Astrocyte (in vitro differentiated cells and primary cell): ENCODE results near the gene ROR1. TPM values are rescaled to one million over a fixed set of nuclear protein-coding genes. Genes with fewer than 3 reads are reported as not detected.

Experiments used
- DNase-seq: peaks from one replicate; pipeline ENCODE4 v3.0.0-alpha.2; 2010; ENCODE audit warnings: low read depth
- FAIRE-seq: peaks from 2 replicates; lab custom pipeline; 2011; peaks lifted over from hg19 to GRCh38; lab: Jason Lieb, UNC
- H2AFZ ChIP-seq: 2 replicates; pipeline ENCODE4 v1.6.0; 2012; ENCODE audit warnings: low read depth, low read length, inconsistent platforms
- H3K27ac ChIP-seq: 2 replicates; pipeline ENCODE4 v1.5.1; 2011; ENCODE audit warnings: low read depth, low read length, inconsistent platforms
- H3K27me3 ChIP-seq: 2 replicates; pipeline ENCODE4 v1.6.0; 2011; ENCODE audit warnings: low read length, inconsistent platforms; ENCODE audit not compliant: insufficient read depth
- H3K36me3 ChIP-seq: 2 replicates; pipeline ENCODE4 v1.5.1; 2011; ENCODE audit warnings: low read length, inconsistent platforms; ENCODE audit not compliant: insufficient read depth
- H3K4me1 ChIP-seq: 2 replicates; pipeline ENCODE4 v1.5.1; 2011; ENCODE audit warnings: low read length, inconsistent platforms; ENCODE audit not compliant: insufficient read depth
- H3K4me2 ChIP-seq: 2 replicates; pipeline ENCODE4 v1.6.0; 2012; ENCODE audit warnings: low read length, inconsistent platforms
- H3K4me3 ChIP-seq: 2 replicates; pipeline ENCODE4 v1.5.1; 2011; ENCODE audit warnings: low read depth, mild to moderate bottlenecking, low read length, inconsistent platforms; ENCODE audit not compliant: insufficient read depth
- H3K79me2 ChIP-seq: 2 replicates; pipeline ENCODE4 v1.6.0; 2012; ENCODE audit warnings: mild to moderate bottlenecking, low read length, inconsistent platforms; ENCODE audit not compliant: insufficient read depth
- H3K9ac ChIP-seq: 2 replicates; pipeline ENCODE4 v1.6.0; 2012; ENCODE audit warnings: mild to moderate bottlenecking, low read length, inconsistent platforms
- H3K9me3 ChIP-seq: 2 replicates; pipeline ENCODE4 v1.5.1; 2012; ENCODE audit warnings: low read depth, mild to moderate bottlenecking, low read length, inconsistent platforms; ENCODE audit not compliant: insufficient read depth
- H4K20me1 ChIP-seq: 2 replicates; pipeline ENCODE4 v1.6.0; 2012; ENCODE audit warnings: low read length, inconsistent platforms; ENCODE audit not compliant: insufficient read depth
- H3K27ac Mint-ChIP-seq: one replicate; pipeline ENCODE4 v1.8.0; 2021; ENCODE audit warnings: mild to moderate bottlenecking, mixed read lengths; ENCODE audit not compliant: unreplicated experiment
- H3K27me3 Mint-ChIP-seq: one replicate; pipeline ENCODE4 v1.8.0; 2021; ENCODE audit warnings: low read depth, mixed read lengths; ENCODE audit not compliant: unreplicated experiment
- H3K36me3 Mint-ChIP-seq: one replicate; pipeline ENCODE4 v1.8.0; 2021; ENCODE audit warnings: low read depth, mixed read lengths; ENCODE audit not compliant: unreplicated experiment
- H3K4me1 Mint-ChIP-seq: one replicate; pipeline ENCODE4 v1.8.0; 2021; ENCODE audit warnings: low read depth, mixed read lengths; ENCODE audit not compliant: unreplicated experiment
- H3K4me3 Mint-ChIP-seq: one replicate; pipeline ENCODE4 v1.8.0; 2021; ENCODE audit warnings: mild to moderate bottlenecking, moderate library complexity, mixed read lengths; ENCODE audit not compliant: unreplicated experiment
- H3K9me3 Mint-ChIP-seq: one replicate; pipeline ENCODE4 v1.8.0; 2021; ENCODE audit warnings: mild to moderate bottlenecking, mixed read lengths; ENCODE audit not compliant: unreplicated experiment
- CTCF ChIP-seq: IDR thresholded peaks from 2 replicates; pipeline ENCODE4 v1.5.1; 2011; ENCODE audit warnings: low read depth, mild to moderate bottlenecking, inconsistent platforms, low read length, moderate library complexity; ENCODE audit not compliant: insufficient read depth
- EZH2 ChIP-seq: IDR thresholded peaks from 2 replicates; pipeline ENCODE4 v1.6.1; 2012; ENCODE audit warnings: mild to moderate bottlenecking, low read length, inconsistent platforms; ENCODE audit not compliant: insufficient read depth
- total RNA-seq: library from RNA; stranded (reverse); gene quantifications from 2 replicates; pipeline ENCODE4 v1.2.1, GENCODE V29; 2021

The ROR1 gene
- total RNA-seq, 1 donor from 2014 or later = 38.3 TPM

DNA sequence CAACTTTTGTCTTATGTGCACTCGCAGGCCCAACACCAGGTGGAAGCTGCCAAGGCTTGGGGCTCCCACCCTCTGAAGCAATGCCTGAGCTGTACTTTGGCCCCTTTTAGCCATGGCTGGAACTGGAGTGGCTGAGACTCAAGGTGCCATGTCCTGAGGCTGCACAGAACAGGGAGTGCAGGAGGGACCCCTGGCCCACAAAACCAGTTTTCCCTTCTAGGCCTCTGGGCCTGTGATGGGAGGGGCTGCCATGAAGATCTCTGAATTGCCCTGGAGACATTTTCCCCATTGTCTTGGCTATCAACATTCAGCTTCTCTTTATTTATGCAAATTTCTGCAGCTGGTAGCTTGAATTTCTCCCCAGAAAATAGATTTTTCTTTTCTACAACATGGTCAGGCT lies 57.6 kb downstream of the ROR1 start:
- Mint-ChIP-seq H3K4me1 (peaks cover 58% of the 10 kb centered on the region), H3K27me3 (no peaks in the 10 kb centered on the region), H3K9me3 (peaks cover under 1% of the 10 kb centered on the region), H3K36me3 (peaks cover 7% of the 10 kb centered on the region), H3K27ac (no peak overlapping the region), H3K4me3 (no peak overlapping the region)
- Histone ChIP-seq H3K27me3 (no peaks in the 10 kb centered on the region), H3K4me2 (no peak overlapping the region), H3K36me3 (no peaks in the 10 kb centered on the region), H4K20me1 (peaks cover 43% of the 10 kb centered on the region), H3K4me1 (peaks cover 14% of the 10 kb centered on the region), H3K9me3 (no peaks in the 10 kb centered on the region), H3K4me3 (no peak overlapping the region), H3K9ac (no peak overlapping the region), H3K79me2 (peaks cover 35% of the 10 kb centered on the region), H3K27ac (no peak overlapping the region), H2AFZ (no peak overlapping the region)
- TF ChIP-seq CTCF (no peak), EZH2 (no peak)
- DNase-seq (no peak), FAIRE-seq (no peak)

DNA sequence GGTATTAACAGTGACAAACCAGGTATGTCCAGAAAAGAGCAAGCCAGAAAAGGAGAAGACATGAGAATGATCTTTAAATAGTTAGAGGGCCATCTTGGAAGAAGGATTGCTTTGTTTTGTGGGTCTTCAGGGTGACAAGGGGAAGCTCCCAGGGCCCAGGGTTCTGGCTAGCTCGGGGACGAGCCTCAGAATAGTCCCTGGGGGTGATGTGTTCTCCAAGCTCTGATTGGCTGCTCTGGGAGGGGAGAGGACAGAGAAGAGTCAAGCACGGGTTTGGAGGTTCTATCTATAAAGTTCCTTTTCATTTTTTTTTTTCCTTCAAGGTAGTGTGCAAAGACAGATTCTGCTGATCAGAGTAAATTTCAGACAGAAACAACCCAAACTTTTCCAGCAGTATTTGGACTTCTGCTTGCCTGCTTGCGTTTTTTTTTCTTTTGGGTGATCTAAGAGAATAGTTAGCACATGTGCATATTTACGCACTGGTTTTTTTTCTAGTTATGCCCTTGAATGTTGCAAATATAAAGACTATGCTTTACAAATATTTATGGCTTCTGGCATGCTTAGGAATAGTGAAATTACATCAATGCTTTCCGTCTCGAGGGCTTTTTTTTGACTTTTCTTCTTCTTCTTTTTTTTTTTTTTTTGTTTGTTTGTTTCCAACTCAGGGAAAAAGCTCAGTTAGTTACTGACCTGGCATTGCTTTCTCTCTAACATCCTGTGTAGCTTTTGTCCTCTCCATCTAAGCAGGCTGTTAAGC lies 59.7 kb downstream of the ROR1 start:
- no peak for DNase-seq
- Mint-ChIP-seq H3K4me3 (no peak overlapping the region), H3K36me3 (peaks cover 6% of the 10 kb centered on the region), H3K9me3 (no peaks in the 10 kb centered on the region), H3K4me1 (peaks cover 48% of the 10 kb centered on the region), H3K27me3 (no peaks in the 10 kb centered on the region), H3K27ac (peak overlapping the region; percentile 3)
- no peaks in the 10 kb centered on the region for H3K4me1 ChIP-seq
- H4K20me1 ChIP-seq = peaks cover 42% of the 10 kb centered on the region
- H3K27ac ChIP-seq = no peak overlapping the region
- no peaks in the 10 kb centered on the region for H3K9me3 ChIP-seq
- H3K4me3 ChIP-seq = no peak overlapping the region
- peaks cover 41% of the 10 kb centered on the region for H3K79me2 ChIP-seq
- H3K9ac ChIP-seq = no peak overlapping the region
- no peak overlapping the region for H3K4me2 ChIP-seq
- no peaks in the 10 kb centered on the region for H3K27me3 ChIP-seq
- TF ChIP-seq EZH2 (no peak), CTCF (no peak)
- no peak overlapping the region for H2AFZ ChIP-seq
- H3K36me3 ChIP-seq = no peaks in the 10 kb centered on the region
- FAIRE-seq = no peak

GRCh38 chr1:63835128-63835527 lies 61.3 kb downstream of the ROR1 start:
- Histone ChIP-seq H3K9me3 (no peaks in the 10 kb centered on the region), H3K4me1 (no peaks in the 10 kb centered on the region), H3K36me3 (no peaks in the 10 kb centered on the region), H3K27ac (no peak overlapping the region), H3K79me2 (peaks cover 35% of the 10 kb centered on the region), H3K4me2 (no peak overlapping the region), H2AFZ (no peak overlapping the region), H3K4me3 (no peak overlapping the region), H4K20me1 (peaks cover 31% of the 10 kb centered on the region), H3K27me3 (no peaks in the 10 kb centered on the region), H3K9ac (no peak overlapping the region)
- Mint-ChIP-seq H3K9me3 (no peaks in the 10 kb centered on the region), H3K36me3 (peaks cover 6% of the 10 kb centered on the region), H3K27ac (no peak overlapping the region), H3K27me3 (no peaks in the 10 kb centered on the region), H3K4me3 (no peak overlapping the region), H3K4me1 (peaks cover 35% of the 10 kb centered on the region)
- TF ChIP-seq EZH2 (no peak), CTCF (no peak)
- no peak for DNase-seq
- FAIRE-seq = no peak
